Mesenchymal stem cell (in vitro differentiated cells and primary cell): ENCODE results near the gene MOXD1.

Experiments
- DNase-seq: peaks from one replicate; pipeline ENCODE4 v3.0.0-alpha.2; 2013
- H2AFZ ChIP-seq: one replicate; pipeline ENCODE4 v1.6.1; 2013; ENCODE audit warnings: low read depth, mild to moderate bottlenecking, control low read depth, inconsistent platforms, low read length, moderate library complexity
- H2AK5ac ChIP-seq: 2 replicates; pipeline ENCODE4 v1.6.1; 2013; ENCODE audit warnings: low read length, moderate library complexity, mild to moderate bottlenecking, inconsistent platforms; ENCODE audit not compliant: severe bottlenecking
- H2BK120ac ChIP-seq: one replicate; pipeline ENCODE4 v1.6.1; 2013; ENCODE audit warnings: low read depth, mild to moderate bottlenecking, inconsistent platforms, low read length, moderate library complexity
- H2BK12ac ChIP-seq, 2 experiments: one replicate each; pipeline ENCODE4 v1.6.1; 2013; ENCODE audit warnings: inconsistent platforms in 2 of 2, low read length in 2 of 2, mild to moderate bottlenecking in 2 of 2, moderate library complexity in 2 of 2, control low read depth in 1 of 2
- H2BK15ac ChIP-seq: one replicate; pipeline ENCODE4 v1.6.1; 2013; ENCODE audit warnings: mild to moderate bottlenecking, low read depth, inconsistent platforms; ENCODE audit not compliant: poor library complexity, severe bottlenecking
- H2BK5ac ChIP-seq: 2 replicates; pipeline ENCODE4 v1.6.1; 2013; ENCODE audit warnings: low read depth, mild to moderate bottlenecking, low read length, control low read depth, inconsistent platforms; ENCODE audit not compliant: poor library complexity, severe bottlenecking
- H3K14ac ChIP-seq, 2 experiments: one replicate each; pipeline ENCODE4 v1.6.1; 2013; ENCODE audit warnings: inconsistent platforms in 2 of 2, low read length in 2 of 2, control low read depth in 1 of 2, mild to moderate bottlenecking in 1 of 2, moderate library complexity in 1 of 2
- H3K18ac ChIP-seq, 2 experiments: one replicate each; pipeline ENCODE4 v1.6.1; 2013; ENCODE audit warnings: inconsistent platforms in 2 of 2, low read length in 2 of 2, control low read depth in 1 of 2, low read depth in 1 of 2, mild to moderate bottlenecking in 1 of 2
- H3K23ac ChIP-seq, 2 experiments: one replicate each; pipeline ENCODE4 v1.6.1; 2013; ENCODE audit warnings: inconsistent platforms in 2 of 2, low read length in 2 of 2, mild to moderate bottlenecking in 2 of 2, moderate library complexity in 2 of 2, control low read depth in 1 of 2
- H3K27ac ChIP-seq: 2 replicates; pipeline ENCODE4 v1.5.1; 2013; ENCODE audit warnings: mild to moderate bottlenecking, moderate library complexity, low read length, control low read depth, inconsistent platforms; ENCODE audit not compliant: poor library complexity, severe bottlenecking
- H3K27me3 ChIP-seq, 2 experiments: 2 replicates each; pipeline versions ENCODE4 v1.6.1 to v1.7.0; 2013; ENCODE audit warnings: low read length in 2 of 2, mild to moderate bottlenecking in 2 of 2, moderate library complexity in 2 of 2, control low read depth in 1 of 2, inconsistent platforms in 1 of 2; ENCODE audit not compliant: control insufficient read depth in 1 of 2, insufficient read depth in 1 of 2
- H3K36me3 ChIP-seq, 2 experiments: 2 replicates each; pipeline versions ENCODE4 v1.6.1 to v1.7.0; 2013; ENCODE audit warnings: low read length in 2 of 2, control low read depth in 1 of 2, inconsistent platforms in 1 of 2, low read depth in 1 of 2, mild to moderate bottlenecking in 1 of 2; ENCODE audit not compliant: insufficient read depth in 2 of 2, control insufficient read depth in 1 of 2
- H3K4ac ChIP-seq, 2 experiments: one replicate each; pipeline ENCODE4 v1.6.1; 2013; ENCODE audit warnings: inconsistent platforms in 2 of 2, low read length in 2 of 2, mild to moderate bottlenecking in 2 of 2, moderate library complexity in 2 of 2, control low read depth in 1 of 2, low read depth in 1 of 2
- H3K4me1 ChIP-seq: 2 replicates; pipeline ENCODE4 v1.6.1; 2013; ENCODE audit warnings: low read depth, low read length, control low read depth; ENCODE audit not compliant: control insufficient read depth, insufficient read depth
- H3K4me2 ChIP-seq: 2 replicates; pipeline ENCODE4 v1.6.1; 2013; ENCODE audit warnings: low read length, mild to moderate bottlenecking, inconsistent platforms; ENCODE audit not compliant: poor library complexity, severe bottlenecking
- H3K4me3 ChIP-seq, 2 experiments: 2 replicates each; pipeline versions ENCODE4 v1.5.1 to v1.7.0; 2013; ENCODE audit warnings: low read length in 2 of 2, mild to moderate bottlenecking in 2 of 2, control low read depth in 1 of 2, low read depth in 1 of 2; ENCODE audit not compliant: insufficient read depth in 1 of 2
- H3K79me1 ChIP-seq: replicated peaks from 2 replicates; pipeline ENCODE4 v1.6.1; 2013; ENCODE audit warnings: mild to moderate bottlenecking, control low read depth, low read length, inconsistent platforms; ENCODE audit not compliant: poor library complexity, severe bottlenecking
- H3K9ac ChIP-seq: 2 replicates; pipeline ENCODE4 v1.7.0; 2013; ENCODE audit warnings: mild to moderate bottlenecking, low read length, moderate library complexity
- H3K9me3 ChIP-seq: 2 replicates; pipeline ENCODE4 v1.7.0; 2013; ENCODE audit warnings: mild to moderate bottlenecking, low read length; ENCODE audit not compliant: control insufficient read depth
- H4K8ac ChIP-seq: one replicate; pipeline ENCODE4 v1.6.1; 2013; ENCODE audit warnings: inconsistent platforms, mild to moderate bottlenecking, low read length, moderate library complexity
- H4K91ac ChIP-seq: one replicate; pipeline ENCODE4 v1.6.1; 2013; ENCODE audit warnings: mild to moderate bottlenecking, low read length, inconsistent platforms
- whole genome bisulfite sequencing: methylation state at CpG from one replicate; pipeline ENCODE4 v1.1.7; 2013; ENCODE audit warnings: mixed read lengths; 5-methylcytosine and 5-hydroxymethylcytosine counted together

The MOXD1 gene

GRCh38 chr6:132362442-132363185 lies 38.7 kb downstream of the MOXD1 start:
- peaks cover 0 to 60% of the 10 kb centered on the region in 2 experiments for H3K36me3 ChIP-seq
- H3K18ac ChIP-seq, result no peak overlapping the region
- H3K14ac ChIP-seq, result no peak overlapping the region
- H3K27me3 ChIP-seq, result no peaks in the 10 kb centered on the region
- H3K23ac ChIP-seq, result no peak overlapping the region
- H3K79me1 ChIP-seq, result no peaks in the 10 kb centered on the region
- H4K8ac ChIP-seq, result no peak overlapping the region
- no peak overlapping the region for H3K4me2 ChIP-seq
- no peak for DNase-seq
- no peak overlapping the region for H2BK15ac ChIP-seq
- H3K9me3 ChIP-seq, result no peaks in the 10 kb centered on the region
- 75% methylated on average over 4 of the region's 6 CpGs for WGBS
- H3K27ac ChIP-seq, result no peak overlapping the region
- H4K91ac ChIP-seq, result no peak overlapping the region
- H3K4ac ChIP-seq, result no peak overlapping the region
- no peak overlapping the region for H3K9ac ChIP-seq
- no peaks in the 10 kb centered on the region for H3K4me1 ChIP-seq
- H2AFZ ChIP-seq, result no peak overlapping the region
- H2BK120ac ChIP-seq, result no peak overlapping the region
- no peak overlapping the region for H2BK12ac ChIP-seq
- H2AK5ac ChIP-seq, result no peak overlapping the region
- no peak overlapping the region for H2BK5ac ChIP-seq
- no peak overlapping the region for H3K4me3 ChIP-seq

DNA sequence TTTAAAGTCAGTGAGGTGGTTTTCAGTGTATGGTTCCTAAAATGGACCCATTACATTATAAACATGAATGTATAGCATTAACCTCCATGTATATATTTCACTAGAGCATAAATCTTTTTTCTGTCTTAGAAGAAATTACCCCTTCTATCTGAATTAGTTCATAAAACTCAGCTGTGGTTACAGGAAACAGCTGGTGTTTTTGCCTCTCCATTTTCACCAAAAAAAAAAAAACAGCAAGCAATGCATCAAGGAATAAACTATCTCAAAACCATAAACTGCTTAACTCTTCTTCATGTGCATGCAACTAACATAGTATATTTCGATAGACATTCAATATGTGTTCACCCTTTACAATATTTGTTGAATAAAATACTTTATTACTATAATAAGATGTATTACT lies 40.2 kb downstream of the MOXD1 start:
- Histone ChIP-seq H3K4me3 (no peak overlapping the region), H4K91ac (no peak overlapping the region), H3K4me2 (no peak overlapping the region), H3K4ac (no peak overlapping the region), H3K27ac (no peak overlapping the region), H2BK120ac (no peak overlapping the region), H3K18ac (no peak overlapping the region), H3K9me3 (no peaks in the 10 kb centered on the region), H3K14ac (no peak overlapping the region), H2AK5ac (no peak overlapping the region), H3K4me1 (no peaks in the 10 kb centered on the region), H2BK15ac (no peak overlapping the region), H3K23ac (no peak overlapping the region), H2AFZ (no peak overlapping the region), H3K9ac (no peak overlapping the region), H3K36me3 (peaks cover 0 to 49% of the 10 kb centered on the region in 2 experiments), H3K79me1 (no peaks in the 10 kb centered on the region), H4K8ac (no peak overlapping the region), H2BK5ac (no peak overlapping the region), H2BK12ac (no peak overlapping the region), H3K27me3 (no peaks in the 10 kb centered on the region)
- no peak for DNase-seq
- WGBS, result no CpG with 5 or more reads among the region's 1 CpG

GRCh38 chr6:132359886-132360285 lies 41.4 kb downstream of the MOXD1 start:
- Histone ChIP-seq H3K27me3 (no peaks in the 10 kb centered on the region), H3K9ac (no peak overlapping the region), H3K9me3 (no peaks in the 10 kb centered on the region), H2AK5ac (no peak overlapping the region), H2BK15ac (no peak overlapping the region), H2AFZ (no peak overlapping the region), H2BK12ac (no peak overlapping the region), H2BK120ac (no peak overlapping the region), H4K8ac (no peak overlapping the region), H2BK5ac (no peak overlapping the region), H3K14ac (no peak overlapping the region), H3K27ac (no peak overlapping the region), H3K79me1 (peaks cover 3% of the 10 kb centered on the region), H3K4me3 (no peak overlapping the region), H3K4me2 (no peak overlapping the region), H3K4ac (no peak overlapping the region), H3K36me3 (peaks cover 4 to 52% of the 10 kb centered on the region in 2 experiments), H3K4me1 (no peaks in the 10 kb centered on the region), H3K18ac (no peak overlapping the region), H3K23ac (no peak overlapping the region), H4K91ac (no peak overlapping the region)
- DNase-seq, result no peak
- WGBS, result 100% methylated on average over 1 of the region's 2 CpGs

DNA sequence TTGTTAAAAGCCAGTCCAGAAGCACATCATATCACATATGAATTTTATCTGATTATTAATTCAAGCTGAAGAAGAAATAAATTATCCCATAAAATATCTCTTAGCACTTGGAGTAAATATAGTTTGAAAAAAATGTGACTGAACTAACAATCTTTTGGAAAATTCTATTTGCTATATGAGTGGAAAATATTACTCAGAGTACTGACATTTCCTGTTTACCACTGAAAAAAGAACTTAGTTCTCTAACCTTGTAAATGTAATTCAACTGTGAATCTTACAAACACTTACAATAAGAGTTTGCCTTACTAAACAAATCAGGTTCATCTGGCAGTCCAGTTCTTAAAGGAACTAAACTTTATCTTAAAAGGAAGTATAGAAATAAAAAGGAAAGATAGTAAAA lies 44.2 kb downstream of the MOXD1 start:
- Histone ChIP-seq H2BK15ac (no peak overlapping the region), H3K23ac (no peak overlapping the region)

More for the DNA sequence above, 44.2 kb downstream of the MOXD1 start:
- DNase-seq, result peak; percentile 62
- Histone ChIP-seq H4K8ac (no peak overlapping the region), H3K4me2 (no peak overlapping the region), H3K4ac (no peak overlapping the region), H2BK5ac (no peak overlapping the region), H3K79me1 (peaks cover 3% of the 10 kb centered on the region), H3K36me3 (peaks cover 12 to 51% of the 10 kb centered on the region in 2 experiments), H3K4me1 (no peaks in the 10 kb centered on the region), H2AK5ac (no peak overlapping the region), H3K14ac (no peak overlapping the region), H3K4me3 (no peak overlapping the region), H4K91ac (no peak overlapping the region), H2BK120ac (no peak overlapping the region), H3K27me3 (no peaks in the 10 kb centered on the region), H3K9ac (peak overlapping the region; percentile 55), H2AFZ (no peak overlapping the region), H3K9me3 (no peaks in the 10 kb centered on the region), H2BK12ac (no peak overlapping the region), H3K27ac (no peak overlapping the region), H3K18ac (no peak overlapping the region)
